SK-N-MC (cell line): ENCODE measurements around the gene PRKCZ.

Experiments
- EZH2 ChIP-seq: fragments of 200-600 bp; sonication (generic); IDR thresholded peaks from one replicate; pipeline ENCODE4 v1.6.1; 2017; ENCODE audit warnings: antibody characterized with exemption
- FOXP2 ChIP-seq: optimal IDR thresholded peaks from 2 replicates; pipeline ENCODE3; 2011; ENCODE audit warnings: mild to moderate bottlenecking, moderate library complexity; ENCODE audit not compliant: insufficient read depth; ENCODE audit errors: extremely low read length, control extremely low read depth
- POLR2AphosphoS5 ChIP-seq: IDR thresholded peaks from 2 replicates; pipeline ENCODE4 v1.6.1; 2012; ENCODE audit warnings: mild to moderate bottlenecking, low read depth, low read length, borderline replicate concordance

GRCh38 chr1:2067393-2067792, 17.2 kb downstream of the PRKCZ start:
- no peak for TF ChIP-seq EZH2
- no peak for TF ChIP-seq POLR2AphosphoS5
- no peak for TF ChIP-seq FOXP2
